SK-N-MC (cell line): ENCODE data around the gene OR4D9.

Source experiments
- EZH2 ChIP-seq: fragments of 200-600 bp; sonication (generic); IDR thresholded peaks from one replicate; pipeline ENCODE4 v1.6.1; 2017; ENCODE audit warnings: antibody characterized with exemption
- POLR2AphosphoS5 ChIP-seq: IDR thresholded peaks from 2 replicates; pipeline ENCODE4 v1.6.1; 2012; ENCODE audit warnings: mild to moderate bottlenecking, low read depth, low read length, borderline replicate concordance

DNA sequence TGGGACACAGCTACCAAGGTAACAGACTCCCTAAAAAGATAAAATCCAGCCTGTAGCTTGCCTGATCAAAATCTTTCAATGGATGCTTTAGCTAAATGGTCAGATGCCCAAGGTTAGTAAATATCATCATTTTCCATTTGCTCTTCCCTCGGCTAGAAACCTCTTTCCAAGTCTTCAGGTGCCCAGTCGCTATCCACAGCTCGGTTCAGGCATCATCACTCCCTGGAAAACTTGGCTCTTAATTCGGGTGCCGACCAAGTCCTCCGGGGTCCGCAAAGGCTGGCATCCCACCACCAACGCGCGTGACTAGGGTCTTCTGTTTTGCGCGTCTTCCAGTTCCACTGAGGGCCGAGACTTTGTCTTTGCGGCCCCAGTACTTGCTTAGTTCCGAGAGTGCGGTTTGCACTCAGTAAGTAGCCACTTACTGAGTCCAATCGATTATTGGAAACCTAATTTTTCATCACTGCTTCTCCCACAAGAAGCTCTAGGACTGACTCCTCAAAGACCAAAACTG lies 44.3 kb downstream of the OR4D9 start:
- TF ChIP-seq EZH2 (no peak), POLR2AphosphoS5 (no peak)
